NK-92 (cell line): Measurements from ENCODE around the gene FBXL3.
"Not testable (repeated sequence)": the region's sequence is repeated elsewhere in the genome, so short reads cannot be mapped to it uniquely, and the experiment has no call there.

Experiments used
- DNase-seq: peaks from one replicate; lab custom pipeline; 2025; ENCODE audit not compliant: unreplicated experiment; lab: John Stamatoyannopoulos, UW

The FBXL3 gene

GRCh38 chr13:77028202-77028601, 1.2 kb upstream of the FBXL3 start:
- no peak for DNase-seq

GRCh38 chr13:77026255-77026860, 601 bp downstream of the FBXL3 start:
- DNase-seq, result no peak

- DNase-seq, result no peak
These were observed 4.6 kb downstream of the FBXL3 start for GRCh38 chr13:77022341-77022740.

DNA sequence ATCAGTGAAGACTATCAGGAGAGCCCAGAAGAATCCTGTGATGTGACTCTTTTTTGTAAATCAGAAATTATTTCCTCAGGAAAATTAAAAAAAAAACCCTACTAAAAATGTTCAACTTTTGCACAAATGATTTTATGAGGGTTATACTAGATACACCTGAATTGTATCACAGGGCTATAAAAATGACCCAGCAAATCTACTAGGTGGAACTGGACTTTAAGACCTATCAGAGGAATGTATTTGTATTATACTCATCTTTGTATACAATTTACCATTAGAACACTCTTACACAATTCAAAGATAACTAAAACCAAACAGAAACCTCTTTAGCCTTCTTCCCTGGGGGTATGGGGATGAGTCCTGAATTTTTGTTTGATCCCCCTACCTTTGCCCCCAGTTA, 7.2 kb downstream of the FBXL3 start:
- no peak for DNase-seq

DNA sequence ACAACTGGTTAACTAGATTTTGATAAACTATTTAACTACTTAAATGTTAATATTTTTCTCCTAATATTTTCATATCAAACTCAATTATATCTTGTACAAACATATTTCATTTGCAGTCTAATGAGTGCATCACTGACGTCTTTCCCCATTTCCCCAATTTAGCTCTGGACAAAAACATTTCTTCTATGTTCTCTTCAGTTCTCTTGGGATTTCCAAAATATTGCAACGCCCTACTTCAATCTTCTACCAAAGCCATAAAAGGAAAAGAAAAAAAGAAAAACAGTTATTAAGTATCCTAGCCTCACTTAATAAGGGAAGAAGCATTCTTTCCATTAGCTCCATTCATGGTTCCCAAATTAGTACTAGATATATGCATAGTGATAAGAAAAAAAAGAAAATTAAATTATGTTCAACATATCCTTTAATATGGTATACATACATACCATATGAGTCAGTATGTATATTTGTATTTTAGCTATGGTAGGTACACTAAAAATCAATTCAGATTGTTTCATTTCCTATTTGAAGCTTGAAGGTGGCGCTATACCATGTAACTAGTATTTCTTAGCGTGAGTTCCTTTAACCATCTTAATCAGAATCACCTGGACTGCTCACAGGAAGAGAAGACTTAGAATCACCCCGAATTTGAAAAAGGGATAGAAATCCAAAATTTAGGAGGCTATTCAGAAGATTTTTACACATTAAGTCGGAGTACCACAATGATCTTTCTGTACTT, 9.9 kb downstream of the FBXL3 start:
- DNase-seq, result no peak

DNA sequence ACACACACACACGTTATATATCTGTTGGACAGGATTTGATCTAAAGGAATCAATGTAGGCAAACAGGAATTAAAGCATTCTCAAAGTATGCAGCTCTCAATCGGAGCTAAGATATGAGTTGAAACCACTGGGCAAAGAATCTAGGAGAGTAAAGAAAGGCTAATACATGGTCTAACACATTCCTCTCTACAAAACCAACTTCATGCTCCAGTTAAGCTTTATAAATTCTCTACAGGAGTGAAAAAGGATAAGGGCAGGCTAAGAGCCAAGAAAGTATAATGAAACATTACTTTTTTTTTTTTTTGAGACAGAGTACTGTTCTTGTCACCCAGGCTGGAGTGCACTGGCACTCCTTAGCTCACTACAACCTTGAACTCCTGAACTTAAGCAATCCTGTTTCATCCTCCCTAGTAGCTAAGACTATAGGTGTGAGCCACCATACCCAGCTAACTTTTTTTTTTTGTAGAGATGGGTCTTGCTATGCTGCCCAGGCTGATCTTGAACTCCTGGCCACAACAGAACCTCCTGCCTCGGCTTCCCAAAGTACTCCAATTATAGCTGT, 10.6 kb downstream of the FBXL3 start:
- no peak for DNase-seq

GRCh38 chr13:77014906-77015685, 11.9 kb downstream of the FBXL3 start:
- no peak for DNase-seq

DNA sequence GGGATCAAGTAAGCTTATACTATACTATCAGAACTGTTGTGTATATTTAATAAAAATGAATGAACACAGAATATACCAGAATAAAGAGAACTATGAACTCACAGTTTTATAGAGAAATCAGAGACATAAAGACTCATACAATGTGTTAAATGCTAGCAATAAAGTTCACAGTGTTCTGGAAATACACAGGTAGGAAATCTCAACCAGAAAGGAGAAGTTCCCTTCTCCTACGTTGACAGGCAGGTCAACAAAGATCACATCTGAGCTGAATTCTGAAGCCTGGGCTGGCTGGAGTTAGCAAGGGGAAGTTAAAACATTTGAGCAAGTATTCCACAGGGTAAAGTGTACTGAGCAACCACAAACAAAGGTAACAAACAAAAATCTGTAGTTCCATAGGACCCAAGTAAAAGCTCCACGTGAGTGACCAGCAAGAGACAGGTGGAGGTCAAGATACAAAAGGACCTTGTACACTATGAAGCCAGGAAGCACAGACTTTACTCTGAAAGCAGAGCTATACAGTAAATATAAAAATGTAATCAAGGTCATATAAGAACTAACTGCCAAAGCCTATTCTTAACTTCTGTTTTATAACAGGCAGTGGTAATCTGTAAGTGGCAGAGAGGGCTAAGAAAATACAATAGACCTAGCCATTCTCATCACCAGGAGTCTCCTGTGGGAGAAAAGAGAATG, 13.0 kb downstream of the FBXL3 start:
- DNase-seq, result no peak

DNA sequence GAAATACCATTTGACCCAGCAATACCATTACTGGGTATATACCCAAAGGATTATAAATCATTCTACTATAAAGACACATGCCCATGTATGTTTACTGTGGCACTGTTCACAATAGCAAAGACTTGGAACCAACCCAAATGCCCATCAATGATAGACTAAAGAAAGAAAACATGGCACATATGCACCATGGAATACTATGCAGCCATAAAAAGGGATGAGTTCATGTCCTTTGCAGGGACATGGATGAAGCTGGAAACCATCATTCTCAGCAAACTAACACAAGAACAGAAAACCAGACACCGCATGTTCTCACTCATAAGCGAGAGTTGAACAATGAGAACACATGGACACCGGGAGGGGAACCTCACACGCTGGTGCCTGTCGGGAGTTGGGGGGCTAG, 17.2 kb downstream of the FBXL3 start:
- not testable (repeated sequence) for DNase-seq

GRCh38 chr13:77009011-77009410, 17.9 kb downstream of the FBXL3 start:
- DNase-seq, result no peak

DNA sequence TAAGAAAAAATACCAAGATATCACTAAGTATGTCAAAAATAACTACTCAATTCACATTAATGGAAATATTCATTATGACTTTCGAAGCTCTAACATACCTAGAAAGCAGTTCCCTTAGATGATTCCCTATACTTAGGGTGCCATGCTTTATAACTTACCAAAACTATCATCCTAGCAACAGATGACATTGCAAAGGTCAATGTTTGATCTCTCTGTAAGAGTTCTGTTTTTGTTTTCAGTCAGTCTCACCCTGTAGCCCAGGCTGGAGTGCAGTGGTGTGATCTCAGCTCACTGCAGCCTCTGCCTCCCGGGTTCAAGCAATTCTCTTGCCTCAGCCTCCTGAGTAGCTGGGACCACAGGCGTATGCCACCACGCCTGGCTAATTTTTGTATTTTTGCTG, 18.6 kb downstream of the FBXL3 start:
- not testable (repeated sequence) for DNase-seq

DNA sequence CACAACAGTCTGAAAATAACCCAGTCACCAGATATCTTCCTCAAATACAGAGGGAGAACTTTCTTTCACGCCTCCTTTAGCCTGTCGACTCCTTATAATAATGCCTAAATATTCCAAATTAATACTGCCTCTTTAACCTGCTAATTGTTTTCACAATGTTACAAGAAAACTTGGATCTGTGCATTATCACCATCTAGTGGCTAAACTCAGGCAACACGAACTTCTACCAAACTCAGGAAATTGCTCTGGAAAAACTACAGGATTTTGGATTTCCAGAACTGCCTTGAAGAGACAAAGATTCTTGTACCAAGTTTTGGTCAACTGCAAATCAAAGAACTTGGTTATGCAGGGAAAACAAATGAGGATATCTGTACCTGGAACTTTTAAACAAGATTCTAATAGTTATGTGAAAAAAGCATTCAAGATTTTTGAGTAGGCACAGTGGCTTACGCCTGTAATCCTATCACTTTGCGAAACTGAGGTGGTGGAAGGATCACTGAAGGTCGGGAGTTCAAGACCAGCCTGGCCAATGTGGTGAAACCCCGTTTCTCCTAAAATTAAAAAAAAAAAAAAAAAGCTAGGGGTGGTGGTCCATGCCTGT, 24.3 kb downstream of the FBXL3 start:
- no peak for DNase-seq

DNA sequence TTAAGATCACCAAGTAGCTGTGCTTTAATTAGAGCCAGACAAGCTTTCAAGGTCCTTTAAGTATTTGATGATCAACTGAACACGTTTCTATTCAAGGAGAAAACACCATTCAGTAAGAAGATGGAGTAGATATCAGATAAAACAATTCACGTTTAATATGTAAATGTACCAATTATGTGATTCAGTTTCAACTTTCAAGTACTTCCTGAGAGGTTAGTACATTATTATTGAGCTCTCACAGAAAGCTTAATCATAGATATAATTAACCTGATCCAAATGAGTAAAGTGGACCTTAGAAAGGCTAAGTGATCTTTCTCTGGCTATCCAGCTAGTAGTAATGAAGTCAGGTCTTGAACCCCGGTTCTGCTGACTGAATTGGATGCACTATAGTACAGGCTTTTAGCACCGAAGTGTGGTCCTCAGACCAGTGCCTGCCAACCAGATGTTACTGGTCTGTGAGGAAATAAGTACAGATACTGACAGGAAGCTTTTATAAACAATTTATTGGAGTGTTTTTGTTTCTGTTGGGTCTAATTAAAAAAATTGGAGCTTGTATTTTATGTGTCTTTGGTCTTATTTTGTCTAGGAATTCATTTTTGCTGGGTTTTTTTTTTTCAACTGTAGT, 24.9 kb downstream of the FBXL3 start:
- no peak for DNase-seq

DNA sequence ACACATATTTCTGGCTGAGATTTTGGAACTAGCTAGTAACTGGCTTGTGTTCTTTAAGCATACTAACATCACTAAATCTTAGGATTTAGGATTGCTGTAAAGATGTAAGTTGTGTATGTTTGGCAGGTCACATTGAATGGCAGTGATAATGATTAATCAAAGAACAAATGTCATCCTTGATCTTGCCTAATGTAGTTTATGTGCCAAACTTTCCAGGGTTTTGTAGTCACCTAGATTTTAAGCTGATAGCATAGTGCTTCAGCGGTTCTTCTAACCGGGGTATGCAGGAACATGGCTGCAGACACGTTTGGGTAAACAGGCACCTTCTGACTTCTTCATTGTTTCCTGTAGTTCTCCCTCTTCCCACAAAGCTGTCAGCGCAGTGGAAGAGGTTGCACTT, 25.4 kb downstream of the FBXL3 start:
- no peak for DNase-seq

GRCh38 chr13:77000475-77000874, 26.5 kb downstream of the FBXL3 start:
- DNase-seq, result no peak

DNA sequence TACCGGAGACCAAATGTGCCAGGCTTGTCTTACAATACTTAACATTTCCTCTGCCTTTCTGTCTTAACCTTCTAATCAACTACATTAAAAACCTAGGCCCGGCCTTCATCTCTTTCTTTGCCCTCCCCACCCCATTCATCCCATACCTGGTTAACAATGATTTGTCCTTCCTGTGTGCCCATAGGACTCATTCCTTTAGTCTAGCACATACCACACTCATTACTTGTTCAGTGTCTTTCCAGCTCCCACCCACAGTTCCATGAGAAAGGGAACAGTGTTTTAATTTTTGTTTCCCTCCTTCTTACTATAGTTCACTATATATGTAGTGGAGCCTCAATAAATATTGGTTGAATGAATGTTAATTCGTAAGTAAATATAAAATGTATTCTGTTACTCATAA, 32.7 kb downstream of the FBXL3 start:
- DNase-seq, result no peak

- no peak for DNase-seq
These were observed 33.5 kb downstream of the FBXL3 start for GRCh38 chr13:76993473-76993872.

GRCh38 chr13:76993021-76993420, 33.9 kb downstream of the FBXL3 start:
- DNase-seq, result no peak

GRCh38 chr13:76992548-76993001, 34.4 kb downstream of the FBXL3 start:
- DNase-seq, result no peak
